Ascending aorta (tissue), 2 donors: ENCODE measurements around the gene BCAR1. TPM values are rescaled to one million over a fixed set of nuclear protein-coding genes. Genes with fewer than 3 reads are reported as not detected.
"Not testable (repeated sequence)": the region's sequence is repeated elsewhere in the genome, so short reads cannot be mapped to it uniquely, and the experiment has no call there.

Experiments
- DNase-seq, 2 donors: peaks; one replicate each; pipeline ENCODE4 v3.0.0-alpha.2; 2019; ENCODE audit warnings: low spot score in 2 of 2
- H3K27ac ChIP-seq, 2 donors: fragments of 200-600 bp; sonication (generic); one replicate each; pipeline ENCODE4 v1.5.1; 2016 to 2017; ENCODE audit warnings: mild to moderate bottlenecking in 1 of 2
- H3K27me3 ChIP-seq: fragments of 200-600 bp; sonication (generic); one replicate; pipeline ENCODE4 v1.5.1; 2017
- H3K36me3 ChIP-seq, 2 donors: fragments of 200-600 bp; sonication (generic); one replicate each; pipeline ENCODE4 v1.5.1; 2016
- H3K4me1 ChIP-seq, 2 donors: fragments of 200-600 bp; sonication (generic); one replicate each; pipeline ENCODE4 v1.5.1; 2016 to 2017; ENCODE audit warnings: mild to moderate bottlenecking in 1 of 2
- H3K4me3 ChIP-seq, 2 donors: fragments of 200-600 bp; sonication (generic); one replicate each; pipeline ENCODE4 v1.5.1; 2016 to 2017; ENCODE audit warnings: mild to moderate bottlenecking in 1 of 2
- H3K9me3 ChIP-seq, 2 donors: fragments of 200-600 bp; sonication (generic); one replicate each; pipeline ENCODE4 v1.5.1; 2016
- CTCF ChIP-seq, 3 experiments: fragments of 200-600 bp in 2 of 3; fragments of 450-650 bp in 1 of 3; sonication (generic) in 2 of 3; IDR thresholded peaks; one replicate each; pipeline ENCODE4 v1.5.1; 2016 to 2019; ENCODE audit warnings: antibody characterized with exemption in 3 of 3, mild to moderate bottlenecking in 1 of 3, moderate library complexity in 1 of 3
- intact Hi-C: fragments of 100-400 bp; cut with DNase I; formaldehyde crosslinking; loops from one replicate; pipeline ENCODE4 v1.15.1; 2023
- total RNA-seq: library from RNA; depleted of rRNA; stranded (reverse); fragments of >200 nt; gene quantifications from one replicate; pipeline ENCODE4 v1.1.0, GENCODE V29; 2016

Gene BCAR1
- total RNA-seq, 1 donor from 2014 or later: 243 TPM

GRCh38 chr16:75208861-75209505 lies 42.4 kb downstream of the BCAR1 start:
- no peaks in the 10 kb centered on the region for H3K9me3 ChIP-seq
- TF ChIP-seq CTCF (IDR thresholded peaks at IDR 0.05): no peak
- no peaks in the 10 kb centered on the region for H3K4me1 ChIP-seq
- H3K27ac ChIP-seq: no peak overlapping the region
- intact Hi-C loops: no loop called here
- no peak for DNase-seq
- no peaks in the 10 kb centered on the region for H3K27me3 ChIP-seq
- no peak overlapping the region for H3K4me3 ChIP-seq
- no peaks in the 10 kb centered on the region for H3K36me3 ChIP-seq

GRCh38 chr16:75208242-75208825 lies 43.1 kb downstream of the BCAR1 start:
- Histone ChIP-seq H3K4me1 (no peaks in the 10 kb centered on the region), H3K36me3 (no peaks in the 10 kb centered on the region), H3K4me3 (no peak overlapping the region), H3K27me3 (no peaks in the 10 kb centered on the region), H3K9me3 (no peaks in the 10 kb centered on the region), H3K27ac (no peak overlapping the region)
- no peak for DNase-seq
- intact Hi-C loops: no loop called here
- no peak for TF ChIP-seq CTCF (IDR thresholded peaks at IDR 0.05)

- Histone ChIP-seq H3K4me1 (no peaks in the 10 kb centered on the region), H3K9me3 (no peaks in the 10 kb centered on the region), H3K36me3 (no peaks in the 10 kb centered on the region), H3K27ac (no peak overlapping the region), H3K27me3 (no peaks in the 10 kb centered on the region), H3K4me3 (no peak overlapping the region)
- no peak for TF ChIP-seq CTCF (IDR thresholded peaks at IDR 0.05)
- intact Hi-C loops: loop anchor here (2.0 kb wide), 1 partner anchor 17 kb away; no protein-coding TSS in a partner anchor
- no peak for DNase-seq
Measured at GRCh38 chr16:75207831-75208230, 43.6 kb downstream of the BCAR1 start.

- Histone ChIP-seq H3K27ac (no peak within 1 kb of the TSS), H3K9me3 (no peaks in the 10 kb centered on the region), H3K4me3 (no peak within 1 kb of the TSS), H3K4me1 (no peaks in the 10 kb centered on the region), H3K27me3 (no peaks in the 10 kb centered on the region), H3K36me3 (no peaks in the 10 kb centered on the region)
- no peak for DNase-seq
- no peak for TF ChIP-seq CTCF (IDR thresholded peaks at IDR 0.05)
- intact Hi-C loops: loop anchor here (2.0 kb wide), 1 partner anchor 18 kb away; no protein-coding TSS in a partner anchor
Measured at GRCh38 chr16:75206749-75207451, 44.5 kb downstream of the BCAR1 start, which contains the start of gene CTRB2. Gene CTRB2 (minus strand): TSS chr16:75207161. CDS start chr16:75207141, 20 bp downstream.

DNA sequence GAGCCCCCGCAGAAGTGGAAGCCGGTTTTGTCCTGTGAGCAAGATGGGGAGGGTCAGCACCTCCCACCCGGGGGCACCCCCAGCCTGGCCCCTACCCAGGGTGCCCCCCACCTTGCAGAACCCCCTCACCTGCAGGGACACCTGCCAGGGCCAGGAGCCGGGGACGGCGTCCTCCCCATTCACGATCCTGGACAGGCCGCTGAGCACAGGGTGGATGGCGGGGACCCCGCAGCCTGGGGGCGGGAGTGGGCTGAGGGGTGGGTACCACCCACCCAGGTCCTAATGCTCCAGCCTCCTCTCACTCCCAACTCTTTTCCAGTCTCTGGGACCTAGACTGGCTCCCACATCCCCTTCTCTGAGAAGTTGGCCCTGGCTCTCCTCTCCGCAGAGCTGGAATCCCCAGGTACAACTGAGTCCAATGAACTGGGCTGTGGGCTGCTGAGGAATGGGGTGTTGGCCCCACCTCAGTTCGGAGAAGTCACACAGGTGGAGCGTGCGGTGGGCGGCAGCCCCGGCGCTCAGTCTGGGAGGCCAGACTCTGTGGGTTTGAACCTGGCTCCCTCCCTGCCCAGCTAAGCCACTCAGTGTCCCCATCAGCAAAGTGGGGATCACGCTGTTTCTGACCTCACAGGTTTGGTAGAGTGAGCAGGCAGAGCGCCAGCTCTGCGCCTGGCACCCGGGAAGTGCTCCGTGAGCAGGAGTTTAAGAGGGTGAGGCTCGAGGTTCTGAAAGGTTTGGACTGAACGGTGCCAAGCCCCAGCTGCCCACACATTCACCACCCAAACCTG lies 45.3 kb downstream of the BCAR1 start:
- intact Hi-C loops: loop anchor here (2.0 kb wide), 1 partner anchor 19 kb away; no protein-coding TSS in a partner anchor
- not testable (repeated sequence) for H3K4me3 ChIP-seq, DNase-seq, H3K4me1 ChIP-seq, H3K9me3 ChIP-seq, H3K27me3 ChIP-seq, H3K27ac ChIP-seq, H3K36me3 ChIP-seq

DNA sequence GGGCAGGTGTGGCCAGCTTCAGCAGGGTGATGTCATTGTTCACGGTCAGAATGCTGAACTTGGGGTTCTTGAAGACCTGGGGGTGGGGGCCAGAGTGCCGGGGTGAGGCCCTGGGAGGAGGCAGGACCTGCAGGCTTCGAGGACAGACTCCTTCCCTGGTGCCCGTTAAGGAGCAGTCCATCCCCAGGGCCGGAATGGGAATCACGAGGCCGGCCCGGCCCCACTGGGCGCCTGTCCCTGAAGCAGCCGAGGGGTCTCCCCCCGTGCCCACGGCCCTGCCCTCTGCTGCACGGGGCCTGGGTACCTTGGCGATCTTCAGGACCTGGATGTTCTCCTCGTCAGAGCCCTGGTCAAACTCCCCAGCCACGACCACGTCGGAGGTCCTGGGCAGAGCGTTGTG lies 46.0 kb downstream of the BCAR1 start:
- DNase-seq, H3K9me3 ChIP-seq, H3K27me3 ChIP-seq, H3K27ac ChIP-seq, H3K4me1 ChIP-seq, intact Hi-C loops, H3K4me3 ChIP-seq, H3K36me3 ChIP-seq: not testable (repeated sequence)

GRCh38 chr16:75204905-75205304 lies 46.5 kb downstream of the BCAR1 start:
- H3K9me3 ChIP-seq, H3K4me3 ChIP-seq, H3K27ac ChIP-seq, H3K27me3 ChIP-seq, DNase-seq, H3K36me3 ChIP-seq: not testable (repeated sequence)
- peaks cover 0 to 11% of the 10 kb centered on the region in 2 donors for H3K4me1 ChIP-seq
- intact Hi-C loops: loop anchor here (5.0 kb wide), 1 partner anchor 557 kb away; no protein-coding TSS in a partner anchor
